Suppressor macrophage treated with lipopolysaccharide for 1 hour (primary cell): ENCODE data around the gene NCKAP5.

Experiments used
- DNase-seq, 3 donors: peaks; one replicate each; pipeline ENCODE4 v3.0.0-alpha.2; 2020 to 2022

The NCKAP5 gene

DNA sequence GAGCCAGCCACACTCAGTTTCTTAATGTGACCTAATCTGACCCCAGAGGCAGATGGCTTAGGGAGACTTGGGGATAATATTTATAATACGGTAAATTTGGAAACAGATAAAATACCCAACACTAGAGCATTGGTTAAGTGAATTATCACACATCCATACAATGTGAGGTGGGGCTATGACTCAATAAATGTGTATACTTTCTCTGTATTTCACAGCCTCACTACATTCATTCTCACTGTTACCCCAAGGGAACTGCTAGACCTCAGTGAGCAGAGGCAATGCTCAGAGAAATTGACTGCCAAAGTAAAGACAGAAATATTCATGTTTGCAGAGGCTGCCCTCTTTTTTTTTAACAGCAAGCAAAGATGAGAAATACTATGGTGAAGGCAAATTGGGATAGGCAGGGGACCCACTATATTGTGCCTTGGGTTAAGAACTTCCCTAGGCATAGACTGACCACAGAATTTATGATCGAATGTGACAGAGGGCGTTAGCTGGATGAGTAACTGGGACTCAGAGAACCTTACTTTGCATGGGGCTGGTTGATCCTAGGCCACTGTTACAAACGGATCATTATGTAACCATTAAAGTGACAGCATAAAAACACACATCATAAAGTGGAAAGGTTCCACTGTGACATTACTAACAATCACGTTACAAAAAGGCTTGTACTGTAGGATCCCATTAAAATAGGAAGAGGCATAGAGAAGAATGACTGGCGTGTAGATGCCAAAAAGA, 652.3 kb downstream of the NCKAP5 start:
- DNase-seq, result no peak

DNA sequence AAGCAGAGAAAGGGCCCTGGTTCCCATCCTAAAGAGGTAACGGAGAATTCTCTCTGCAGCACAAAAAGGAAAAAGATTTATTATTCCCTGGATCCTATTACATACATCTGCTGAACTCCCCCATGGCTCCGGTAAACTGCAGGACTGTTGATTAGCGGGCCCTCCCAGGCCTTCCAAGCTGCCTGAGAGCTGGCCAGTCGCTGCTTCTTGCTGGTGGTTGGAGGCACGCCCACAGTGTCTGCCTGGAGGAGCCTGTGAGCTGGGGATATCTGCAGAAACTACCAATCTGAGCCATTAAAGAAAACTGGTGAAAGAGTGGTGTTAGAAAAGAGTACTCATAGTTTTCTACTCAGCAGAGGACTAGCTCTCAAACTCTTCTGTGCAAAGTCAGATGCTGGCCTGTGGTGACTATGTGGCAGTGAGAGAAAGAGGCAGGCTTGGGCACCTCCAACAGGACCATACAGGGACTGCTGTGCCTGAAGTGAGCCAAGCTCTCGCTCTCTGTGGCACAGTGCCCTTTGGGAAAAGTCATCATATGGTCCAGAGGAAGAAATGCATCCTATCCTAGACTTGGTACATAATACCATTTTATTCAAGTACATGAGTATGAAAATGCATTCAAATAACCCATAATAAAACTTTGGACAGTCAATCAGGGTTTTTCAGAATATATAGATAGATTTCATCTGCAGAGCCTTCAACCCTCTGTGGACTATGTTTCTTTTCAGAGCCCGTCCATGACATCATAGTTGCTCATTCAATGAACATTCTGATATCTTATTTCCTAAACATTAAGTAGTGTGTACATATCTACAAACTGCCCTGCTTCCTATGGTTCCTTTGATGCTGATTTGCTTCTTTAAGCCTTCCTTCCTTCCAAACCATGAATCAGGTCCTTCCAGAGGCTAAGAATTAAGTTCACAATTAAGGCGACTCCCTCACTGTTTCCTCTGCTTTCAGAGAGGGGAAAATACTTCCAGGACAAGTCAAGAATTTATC, 656.2 kb downstream of the NCKAP5 start:
- no peak for DNase-seq

DNA sequence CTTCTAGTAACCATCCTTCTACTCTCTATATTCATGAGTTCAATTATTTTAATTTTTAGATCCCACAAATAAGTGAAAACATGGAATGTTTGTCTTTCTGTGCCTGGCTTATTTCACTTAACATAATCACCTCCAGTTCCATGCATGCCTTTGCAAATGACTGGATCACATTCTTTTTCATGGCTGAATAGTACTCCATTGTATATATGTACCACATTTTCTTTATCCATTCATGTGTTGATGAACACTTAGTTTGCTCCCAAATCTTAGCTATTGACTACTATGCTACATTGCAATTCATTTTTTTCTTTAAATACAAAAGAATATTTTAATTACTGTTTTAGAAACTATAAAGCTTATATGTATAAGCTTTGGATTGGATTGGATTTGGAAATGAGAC, 657.8 kb downstream of the NCKAP5 start:
- no peak for DNase-seq

DNA sequence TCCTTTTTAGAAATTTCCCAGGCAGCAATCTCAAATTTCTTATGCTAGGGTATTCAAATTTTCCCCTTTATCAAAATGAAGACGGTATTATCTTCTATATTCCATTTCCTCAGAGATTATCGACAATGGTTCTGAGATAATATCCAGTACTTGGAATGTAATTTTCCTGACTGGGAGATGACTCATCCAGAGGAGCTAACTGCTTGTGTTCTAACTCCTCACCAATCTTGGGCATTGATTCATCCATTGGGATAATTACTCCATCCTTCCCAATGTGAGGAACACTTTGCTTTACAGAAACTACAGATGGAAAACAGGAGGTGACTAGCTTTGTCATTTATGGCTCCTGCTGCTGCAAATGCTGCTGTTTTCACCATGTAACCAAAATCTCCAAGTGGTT, 658.8 kb downstream of the NCKAP5 start:
- no peak for DNase-seq

DNA sequence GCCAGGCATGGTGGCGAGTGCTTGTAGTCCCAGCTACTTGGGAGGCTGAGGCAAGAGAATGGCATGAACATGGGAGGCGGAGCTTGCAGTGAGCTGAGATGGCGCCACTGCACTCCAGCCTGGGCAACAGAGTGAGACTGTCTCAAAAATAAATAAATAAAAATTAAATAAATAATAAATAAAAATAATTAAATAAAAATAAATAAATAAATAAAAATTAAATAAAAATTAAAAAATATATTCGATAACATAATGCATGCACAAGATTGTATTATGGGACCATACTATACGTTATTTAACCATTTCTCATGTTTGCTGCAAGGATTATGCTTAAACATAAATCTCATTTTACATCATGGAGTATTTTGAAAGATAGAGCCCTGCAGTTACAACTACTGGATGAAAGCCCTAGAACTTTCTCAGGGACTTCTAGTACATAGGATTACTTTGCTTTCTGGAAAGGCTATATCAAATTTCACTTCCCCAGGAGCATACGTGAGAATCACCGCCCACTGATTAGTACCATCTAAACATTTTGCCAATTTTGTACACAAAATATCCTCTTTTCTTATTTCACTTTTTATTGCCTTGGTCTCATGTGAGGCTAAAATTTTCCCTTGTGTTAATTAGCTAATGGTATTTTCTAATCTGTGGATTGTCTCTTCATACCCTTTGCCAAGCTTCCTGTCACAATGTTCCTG, 664.0 kb downstream of the NCKAP5 start:
- DNase-seq, result no peak

DNA sequence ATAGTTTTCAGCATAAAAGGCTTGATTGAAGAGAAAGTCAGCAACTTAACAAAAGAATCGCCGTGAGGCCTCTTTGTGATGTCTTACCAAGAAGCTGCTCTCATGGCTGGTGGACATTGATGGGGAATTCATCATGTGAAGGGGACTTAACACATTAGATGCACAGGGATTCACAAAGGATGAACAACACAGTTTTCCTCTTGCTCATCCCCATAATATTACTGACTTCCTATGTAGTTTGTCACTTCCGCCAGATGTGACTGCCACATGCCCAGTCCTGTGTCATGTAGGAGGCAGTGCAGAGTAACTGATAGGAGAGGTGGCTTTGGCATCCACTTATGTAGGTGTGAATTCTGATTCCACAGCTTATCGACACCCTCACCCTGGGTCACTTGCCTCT, 665.6 kb downstream of the NCKAP5 start:
- no peak for DNase-seq

DNA sequence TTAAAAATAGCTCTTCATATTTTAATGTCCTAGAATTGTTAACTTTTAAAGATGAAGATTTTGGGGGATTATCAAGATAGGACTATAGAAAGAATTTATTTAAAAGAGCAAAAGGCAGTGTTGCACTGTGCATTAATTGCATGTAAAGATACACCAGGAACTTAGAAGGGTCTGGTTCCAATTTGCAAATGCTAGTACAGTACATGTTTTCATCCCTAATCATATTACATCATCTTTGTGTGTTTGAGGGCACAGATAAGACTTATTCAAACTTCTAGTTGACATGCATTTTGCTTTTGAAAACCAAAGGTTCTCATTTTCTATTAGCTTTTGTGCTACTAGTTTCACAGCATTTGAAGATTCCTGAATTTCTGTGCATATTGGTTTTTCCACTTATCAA, 666.6 kb downstream of the NCKAP5 start:
- DNase-seq, result no peak

DNA sequence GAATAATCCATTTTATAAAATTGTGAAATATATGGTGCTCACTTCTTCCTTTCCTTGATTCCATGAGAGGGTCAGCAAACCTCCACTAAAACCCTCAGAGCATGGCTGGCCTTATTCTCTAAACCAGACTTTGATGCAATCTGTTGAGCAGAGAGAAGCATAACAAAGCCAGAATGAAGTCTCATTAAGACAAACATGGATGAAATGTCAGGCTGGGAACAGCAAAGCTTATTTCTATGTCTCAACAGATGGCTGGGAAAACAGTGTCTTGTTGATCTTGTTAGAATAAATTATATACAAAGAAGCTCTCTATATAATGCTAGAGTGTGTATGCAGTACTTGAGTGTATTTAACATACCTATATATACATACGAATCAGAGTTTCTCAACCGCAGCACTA, 671.2 kb downstream of the NCKAP5 start:
- DNase-seq, result no peak

DNA sequence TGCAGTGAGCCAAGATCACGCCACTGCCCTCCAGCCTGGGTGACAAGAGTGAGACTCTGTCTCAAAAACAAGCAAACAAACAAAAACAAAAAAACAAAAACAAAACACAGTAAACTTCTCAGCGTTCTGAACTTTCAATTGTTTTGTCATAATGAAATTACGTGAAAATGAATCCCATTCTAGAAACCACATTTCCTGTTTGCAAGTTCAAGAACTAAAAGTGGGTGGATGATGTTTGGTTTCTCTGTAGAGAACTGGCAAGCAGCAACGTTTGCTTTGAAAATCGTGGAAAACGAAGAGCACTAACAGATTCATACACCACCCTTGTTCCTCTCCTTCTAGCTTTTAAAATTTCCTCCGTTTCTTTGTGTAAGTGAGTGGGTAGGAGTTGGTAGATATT, 672.2 kb downstream of the NCKAP5 start:
- no peak for DNase-seq

DNA sequence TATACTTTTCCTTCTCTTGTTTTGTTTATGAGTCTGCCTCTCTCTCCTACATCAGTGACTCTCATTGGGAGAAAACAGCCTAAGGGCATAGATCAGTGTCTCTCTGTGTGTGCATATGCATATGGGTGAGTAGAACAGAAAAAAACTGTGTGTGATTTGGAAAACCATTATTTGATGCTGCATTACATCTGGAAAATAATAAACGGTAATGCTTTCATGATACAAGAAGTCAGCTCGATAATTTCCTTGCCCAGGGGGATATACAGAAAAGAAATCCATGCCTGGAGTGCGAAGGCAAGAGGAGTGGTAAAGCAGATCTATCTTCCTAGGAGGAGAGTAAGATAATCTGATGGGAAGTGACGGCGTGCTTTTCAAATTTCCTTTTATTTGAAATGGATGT, 676.8 kb downstream of the NCKAP5 start:
- no peak for DNase-seq

DNA sequence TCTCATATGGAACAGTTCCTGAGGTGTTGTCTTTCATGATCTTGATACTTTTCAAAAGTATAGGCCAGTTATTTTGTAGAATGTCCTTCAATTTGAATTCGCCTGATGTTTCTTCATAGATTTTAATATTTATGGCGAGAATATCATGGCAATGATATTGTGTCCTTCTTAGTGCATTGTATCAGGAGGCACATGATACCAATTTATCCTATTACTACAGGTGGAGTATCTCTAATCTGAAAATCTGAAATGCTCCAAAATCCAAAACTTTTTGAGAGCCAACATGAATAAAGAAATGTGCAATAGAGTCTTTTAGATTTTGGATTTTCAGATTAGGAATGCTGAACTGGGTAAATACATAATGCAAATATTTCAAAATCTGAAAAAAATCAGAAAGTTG, 681.7 kb downstream of the NCKAP5 start:
- no peak for DNase-seq

DNA sequence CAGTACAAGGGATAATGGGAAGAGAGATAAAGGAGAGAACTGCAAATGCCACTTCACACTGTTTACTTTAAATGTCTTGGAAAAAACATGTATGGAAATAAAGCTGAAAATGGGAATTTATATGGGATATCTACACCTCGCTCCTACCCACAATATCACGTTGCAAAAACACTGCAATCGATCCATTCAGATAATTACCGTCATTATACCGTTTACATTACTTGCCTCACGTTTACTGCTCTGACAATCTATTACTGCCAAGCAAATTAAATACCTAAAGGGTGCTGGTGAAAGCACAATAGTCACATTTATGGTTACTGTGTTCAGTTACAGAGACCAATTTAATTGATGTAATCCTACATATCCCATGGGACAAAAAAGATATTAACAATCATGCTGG, 683.6 kb downstream of the NCKAP5 start:
- no peak for DNase-seq

DNA sequence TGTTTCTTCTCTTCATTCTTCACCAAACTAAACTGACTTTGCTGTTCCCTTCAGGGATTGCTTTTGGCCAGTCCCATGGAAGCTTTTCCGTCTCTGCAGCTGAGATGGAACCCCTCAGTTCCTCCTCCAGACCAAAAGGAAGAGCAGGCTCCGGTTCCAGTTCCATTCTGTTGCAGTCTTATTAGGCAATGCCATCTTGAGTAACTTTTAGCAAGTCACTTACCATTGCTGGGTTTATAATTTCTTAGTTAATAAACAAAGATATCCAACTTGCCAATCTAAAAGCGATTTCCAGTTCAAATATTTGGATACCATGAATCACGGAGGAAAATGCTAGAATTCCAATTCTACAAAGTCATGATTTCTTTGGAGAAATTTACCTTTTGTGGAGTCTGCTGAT, 684.0 kb downstream of the NCKAP5 start:
- DNase-seq, result no peak

DNA sequence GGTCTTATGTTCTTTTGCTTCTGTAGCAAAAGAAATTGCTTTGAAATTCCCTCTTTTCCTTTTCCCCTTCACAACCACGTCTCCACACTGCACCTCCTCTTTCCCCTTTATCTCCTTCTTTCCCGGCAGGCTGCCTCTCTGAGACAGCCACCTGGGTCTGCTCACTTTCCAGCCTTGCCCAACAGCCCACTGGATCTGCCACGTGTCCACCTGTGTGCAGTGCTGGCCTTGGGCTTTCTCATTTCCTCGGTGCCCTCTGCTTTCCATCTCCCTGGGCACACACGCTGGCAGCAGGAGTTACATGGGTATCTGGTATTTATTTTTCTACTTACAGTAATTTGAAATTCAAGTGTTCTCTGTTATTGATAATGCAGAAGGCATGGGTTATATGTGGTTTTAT, 684.8 kb downstream of the NCKAP5 start:
- DNase-seq, result no peak

DNA sequence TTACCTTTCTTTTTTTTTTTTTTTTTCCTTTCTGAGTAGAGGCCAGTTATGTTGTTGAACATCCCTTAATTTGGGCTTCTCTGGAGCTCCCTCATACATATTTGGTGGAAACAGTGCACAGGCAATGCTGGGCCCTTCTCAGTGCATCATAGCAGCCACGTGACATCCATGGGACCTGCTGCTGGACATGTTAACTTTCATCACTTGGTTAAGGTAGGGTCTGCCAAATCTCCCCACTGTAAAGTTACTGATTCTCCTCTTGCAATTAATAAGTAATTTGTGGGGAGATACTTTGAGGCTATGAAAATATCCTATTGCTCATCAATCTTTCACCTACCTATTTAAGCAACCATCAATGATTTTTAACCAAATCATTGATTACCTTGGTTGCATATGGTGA, 686.7 kb downstream of the NCKAP5 start:
- no peak for DNase-seq

DNA sequence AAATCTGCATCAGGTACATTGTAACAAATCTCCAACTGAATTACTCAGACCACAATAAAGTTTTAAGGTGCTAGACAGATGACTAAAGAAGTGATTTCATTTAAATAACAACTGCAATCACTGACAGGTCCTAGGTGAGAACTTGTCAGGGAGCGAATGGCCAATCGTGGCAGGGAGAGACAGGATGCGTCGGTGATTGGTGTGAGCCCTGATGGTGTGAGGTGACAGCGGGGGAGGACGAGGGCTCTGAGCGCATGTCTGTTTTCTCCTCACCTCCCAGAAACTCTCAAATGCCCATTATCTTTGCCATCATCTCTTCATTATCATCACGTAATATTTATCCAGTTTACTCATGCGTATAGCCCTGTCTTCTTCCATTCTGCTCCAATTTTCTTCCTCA, 690.3 kb downstream of the NCKAP5 start:
- DNase-seq, result no peak

DNA sequence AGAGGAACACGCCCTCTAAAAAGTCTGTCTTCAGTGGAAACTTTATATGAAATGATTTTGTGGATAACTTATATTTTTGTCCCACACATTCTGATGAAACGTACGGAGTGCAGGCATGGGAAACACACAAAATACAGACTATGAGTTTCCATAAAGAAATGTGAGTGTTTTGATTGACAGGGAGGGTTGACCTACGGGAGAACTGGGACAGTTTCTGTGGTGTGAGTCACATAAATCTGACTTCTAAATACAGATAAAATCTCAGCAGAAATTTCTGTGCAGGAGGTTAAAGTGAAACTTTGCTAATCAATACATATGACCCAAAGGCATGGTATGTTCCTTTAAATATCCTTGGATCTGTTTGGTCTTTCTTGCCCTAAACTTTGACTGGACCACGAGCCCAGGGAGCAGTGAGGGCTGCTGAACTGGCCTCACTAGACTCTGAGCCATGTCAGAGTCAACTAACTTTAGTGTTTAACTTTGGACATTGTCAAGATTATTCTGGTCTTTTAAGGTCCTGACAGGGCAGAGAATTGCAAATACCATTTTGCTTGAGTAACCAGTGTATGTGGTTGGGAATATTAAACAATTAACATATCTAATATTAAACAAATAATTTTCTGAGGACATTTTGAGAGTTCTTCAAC, 691.4 kb downstream of the NCKAP5 start:
- DNase-seq, result no peak

DNA sequence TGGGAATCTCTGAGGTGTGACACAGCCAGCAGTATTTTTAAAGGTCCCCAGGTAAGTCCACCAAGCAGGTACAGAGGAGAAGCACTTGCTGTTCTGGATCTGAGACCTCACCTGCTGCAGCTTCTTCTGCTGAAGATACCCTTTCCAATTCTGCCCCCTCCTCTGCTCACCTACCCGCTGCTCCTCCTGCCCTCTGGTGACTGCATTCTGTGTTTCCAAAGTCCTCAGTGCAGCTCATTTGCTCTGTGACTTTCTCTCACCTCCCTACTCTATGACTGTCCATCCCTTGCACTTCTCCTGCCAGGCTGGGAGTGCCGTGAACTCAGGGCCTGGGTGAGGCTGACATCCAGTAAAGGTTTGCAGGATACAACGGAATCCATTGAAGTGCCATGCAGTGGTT, 693.1 kb downstream of the NCKAP5 start:
- no peak for DNase-seq

DNA sequence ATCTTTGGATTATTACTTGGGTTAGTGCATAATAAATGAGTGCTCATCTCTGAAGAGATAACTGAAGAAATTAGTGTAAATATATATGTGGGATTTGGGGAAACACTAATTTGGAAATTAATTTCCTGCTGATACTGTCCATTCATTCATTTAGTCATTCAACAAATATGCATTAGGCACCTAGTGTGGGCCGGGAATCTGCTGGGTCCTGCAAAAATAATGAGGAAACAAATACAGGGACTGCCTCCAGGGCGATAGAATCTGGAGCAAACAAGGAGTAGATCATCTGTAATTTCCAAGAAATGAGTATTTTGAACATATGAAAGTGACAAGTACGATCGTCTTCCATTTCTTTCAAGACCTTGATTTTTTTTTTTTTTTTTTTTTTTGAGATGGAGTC, 694.5 kb downstream of the NCKAP5 start:
- DNase-seq, result no peak

DNA sequence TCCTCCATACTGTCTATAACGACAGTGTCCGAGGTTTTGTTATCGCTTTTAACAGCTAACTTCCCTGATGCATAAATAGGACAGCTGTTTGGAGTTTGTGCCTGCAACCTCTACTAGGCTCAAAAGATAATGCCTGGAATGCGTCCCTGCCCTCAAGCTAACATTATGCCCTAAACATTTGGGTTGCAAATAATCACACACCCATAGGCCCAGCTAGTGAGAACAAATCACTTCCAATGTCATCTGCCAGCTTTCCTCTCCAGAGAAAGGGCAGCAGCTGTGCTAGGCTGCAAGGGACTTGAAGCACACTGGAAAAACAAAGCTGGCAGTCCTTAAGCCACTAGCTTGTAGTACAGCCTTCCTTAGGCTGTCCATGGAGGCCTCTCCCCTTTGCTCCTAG, 696.4 kb downstream of the NCKAP5 start:
- no peak for DNase-seq

DNA sequence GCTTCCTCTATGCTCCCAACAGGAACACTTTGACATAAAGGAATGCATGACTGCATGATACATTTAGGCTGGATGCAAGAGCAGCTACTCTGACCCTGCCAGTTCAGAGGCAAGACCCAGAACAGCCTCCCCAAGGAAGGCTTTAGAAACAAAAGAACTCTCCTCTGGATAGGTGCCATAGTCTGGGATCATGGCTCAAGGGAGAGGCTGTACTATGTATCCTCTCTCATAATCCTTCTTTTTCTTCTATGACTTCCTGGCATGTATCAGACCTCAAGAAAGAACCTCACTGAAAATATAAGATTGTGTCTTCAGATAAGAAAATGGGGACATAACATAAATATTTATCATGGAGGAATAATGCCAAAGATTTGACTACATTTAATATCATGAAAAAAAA, 704.3 kb downstream of the NCKAP5 start:
- no peak for DNase-seq

DNA sequence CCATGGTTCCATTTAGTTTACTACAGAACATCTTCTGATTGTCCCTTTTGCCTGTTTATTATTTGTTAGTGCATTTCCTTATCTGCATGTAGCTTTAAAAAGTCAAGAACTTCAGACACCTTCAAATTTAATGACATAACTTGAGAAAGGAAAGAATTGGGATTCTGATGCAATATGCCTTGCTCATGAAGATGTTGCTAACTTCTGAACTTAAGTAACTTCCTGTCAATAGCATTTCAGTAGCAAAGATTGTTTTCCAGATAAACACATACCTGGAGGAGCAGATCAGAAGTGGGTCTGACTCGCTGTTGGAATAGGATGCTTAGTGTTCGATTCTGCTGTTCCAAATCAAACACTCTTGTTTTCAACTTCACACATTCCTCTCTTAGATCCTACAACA, 708.0 kb downstream of the NCKAP5 start:
- no peak for DNase-seq

DNA sequence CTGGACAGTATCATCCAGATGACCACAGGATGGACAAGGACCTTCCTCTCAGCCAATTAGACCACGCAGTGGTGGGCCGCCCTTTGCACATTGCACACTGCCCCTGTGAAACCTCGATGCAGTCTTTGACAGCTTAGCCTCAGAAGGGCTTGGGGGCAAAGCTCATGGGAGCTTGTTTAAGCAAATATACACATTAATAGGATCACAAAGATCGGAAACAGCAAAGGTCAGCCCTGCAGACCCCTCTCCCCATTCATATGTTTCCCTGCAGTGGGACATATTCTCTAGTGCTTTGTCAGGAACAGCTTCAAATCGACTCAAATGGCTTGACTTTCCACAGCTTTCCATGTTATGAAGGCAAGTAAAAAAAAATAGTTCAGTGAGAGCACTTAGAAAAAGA, 708.7 kb downstream of the NCKAP5 start:
- no peak for DNase-seq
